ENCODE data around the gene FUCA1.
"Not testable (repeated sequence)": the region's sequence is repeated elsewhere in the genome, so short reads cannot be mapped to it uniquely, and the experiment has no call there.

Gene FUCA1

GRCh38 chr1:23895993-23896392 lies 27.9 kb upstream of the FUCA1 start:
- no peak for DNase-seq (ENCODE audit: low spot score)

- no peak for DNase-seq (ENCODE audit: low spot score)
Measured at GRCh38 chr1:23895082-23895481, 27.0 kb upstream of the FUCA1 start.

- DNase-seq (ENCODE audit: low spot score) = no peak
Measured at GRCh38 chr1:23889074-23889473, 21.0 kb upstream of the FUCA1 start.

GRCh38 chr1:23885222-23885621 lies 17.1 kb upstream of the FUCA1 start:
- DNase-seq (ENCODE audit: low spot score) = no peak

- no peak for DNase-seq (ENCODE audit: low spot score)
Measured at GRCh38 chr1:23882746-23883145, 14.7 kb upstream of the FUCA1 start.

- DNase-seq (ENCODE audit: low spot score) = no peak
Measured at GRCh38 chr1:23879809-23880208, 11.7 kb upstream of the FUCA1 start.

GRCh38 chr1:23878668-23879067 lies 10.6 kb upstream of the FUCA1 start:
- no peak for DNase-seq (ENCODE audit: low spot score)

GRCh38 chr1:23875382-23875781 lies 7.3 kb upstream of the FUCA1 start:
- DNase-seq (ENCODE audit: low spot score) = no peak

- no peak for DNase-seq (ENCODE audit: low spot score)
Measured at GRCh38 chr1:23872421-23872820, 4.3 kb upstream of the FUCA1 start.

GRCh38 chr1:23869051-23869450 lies 961 bp upstream of the FUCA1 start:
- no peak for DNase-seq (ENCODE audit: low spot score)

- DNase-seq (ENCODE audit: low spot score) = peak; percentile 51
Measured at GRCh38 chr1:23868557-23869016, 497 bp upstream of the FUCA1 start.

- peak; percentile 28 for DNase-seq (ENCODE audit: low spot score)
Measured at GRCh38 chr1:23867542-23867894, 572 bp downstream of the FUCA1 start.

- DNase-seq (ENCODE audit: low spot score) = no peak
Measured at GRCh38 chr1:23865543-23865930, 2.6 kb downstream of the FUCA1 start.

- no peak for DNase-seq (ENCODE audit: low spot score)
Measured at GRCh38 chr1:23864801-23865542, 3.1 kb downstream of the FUCA1 start.

- no peak for DNase-seq (ENCODE audit: low spot score)
Measured at GRCh38 chr1:23862640-23863039, 5.5 kb downstream of the FUCA1 start.

GRCh38 chr1:23854568-23854967 lies 13.5 kb downstream of the FUCA1 start:
- no peak for DNase-seq (ENCODE audit: low spot score)

GRCh38 chr1:23853124-23853523 lies 15.0 kb downstream of the FUCA1 start:
- not testable (repeated sequence) for DNase-seq (ENCODE audit: low spot score)

- not testable (repeated sequence) for DNase-seq (ENCODE audit: low spot score)
Measured at GRCh38 chr1:23851406-23851805, 16.7 kb downstream of the FUCA1 start.

- DNase-seq (ENCODE audit: low spot score) = no peak
Measured at GRCh38 chr1:23848673-23849616, 19.1 kb downstream of the FUCA1 start.

- DNase-seq (ENCODE audit: low spot score) = not testable (repeated sequence)
Measured at GRCh38 chr1:23847482-23848095, 20.5 kb downstream of the FUCA1 start.

GRCh38 chr1:23845163-23845562 lies 22.9 kb downstream of the FUCA1 start:
- DNase-seq (ENCODE audit: low spot score) = no peak

- DNase-seq (ENCODE audit: low spot score) = no peak
Measured at GRCh38 chr1:23843644-23844043, 24.4 kb downstream of the FUCA1 start.

GRCh38 chr1:23838401-23838866 lies 29.7 kb downstream of the FUCA1 start:
- peak; percentile 51 for DNase-seq (ENCODE audit: low spot score)
